Measurements from ENCODE around the gene TIAL1. TPM values are rescaled to one million over a fixed set of nuclear protein-coding genes. Genes with fewer than 3 reads are reported as not detected.

Gene TIAL1
- total and polyA plus RNA-seq, 2 experiments from 2014 or later = 92.6 to 131 TPM

- TF ChIP-seq ZNF462 (CRISPR knock-in tag; IDR thresholded peaks at IDR 0.05) (no peak), ZNF114 (CRISPR knock-in tag; IDR thresholded peaks at IDR 0.05) (no peak), EZH2 (IDR thresholded peaks at IDR 0.05; ENCODE audit: low read depth, unreplicated experiment) (no peak), JUNB (IDR thresholded peaks at IDR 0.05; ENCODE audit: unreplicated experiment) (no peak), EZH2phosphoT487 (IDR thresholded peaks at IDR 0.05; ENCODE audit: unreplicated experiment) (no peak)
Observed at GRCh38 chr10:119526149-119526548, 70.6 kb downstream of the TIAL1 start (continued).

GRCh38 chr10:119525116-119525515 is 71.6 kb downstream of the TIAL1 start:
- H2AFZ ChIP-seq = no peak overlapping the region
- H4K20me1 ChIP-seq (replicated peaks; ENCODE audit: insufficient read depth) = no peaks in the 10 kb centered on the region
- DNase-seq (ENCODE audit: low spot score) (no peak), ATAC-seq (no peak)
- Mint-ChIP-seq H3K27me3 (ENCODE audit: insufficient read depth, low read depth, poor library complexity) (peaks cover 11% of the 10 kb centered on the region), H3K27ac (no peak overlapping the region), H3K9me3 (no peaks in the 10 kb centered on the region), H3K36me3 (ENCODE audit: low read depth) (no peaks in the 10 kb centered on the region), H3K4me3 (no peak overlapping the region), H3K4me1 (peaks cover 3% of the 10 kb centered on the region)
- H3K4me1 ChIP-seq (ENCODE audit: insufficient read depth) = no peaks in the 10 kb centered on the region
- H3K36me3 ChIP-seq (ENCODE audit: insufficient read depth) = no peaks in the 10 kb centered on the region
- no peak overlapping the region for H3K4me3 ChIP-seq
- H3K9me2 ChIP-seq (ENCODE audit: insufficient read depth) = no peaks in the 10 kb centered on the region
- no peak overlapping the region for H3K27ac ChIP-seq (ENCODE audit: low read depth)
- H3F3A ChIP-seq (replicated peaks; ENCODE audit: low read depth) = no peaks in the 10 kb centered on the region
- no peaks in the 10 kb centered on the region for H3K27me3 ChIP-seq (ENCODE audit: insufficient read depth)
- H3K4me2 ChIP-seq = no peak overlapping the region
- H3K79me2 ChIP-seq (replicated peaks; ENCODE audit: insufficient read depth) = no peaks in the 10 kb centered on the region
- TF ChIP-seq ZNF114 (CRISPR knock-in tag; IDR thresholded peaks at IDR 0.05) (no peak), ZNF462 (CRISPR knock-in tag; IDR thresholded peaks at IDR 0.05) (no peak), STAT1 (IDR thresholded peaks at IDR 0.05; ENCODE audit: unreplicated experiment) (no peak), EZH2 (IDR thresholded peaks at IDR 0.05; ENCODE audit: low read depth, unreplicated experiment) (no peak), ETS1 (IDR thresholded peaks at IDR 0.05) (no peak), CREB1 (CRISPR knock-in tag; IDR thresholded peaks at IDR 0.05; ENCODE audit: low read depth) (no peak), NANOG (IDR thresholded peaks at IDR 0.05; ENCODE audit: borderline replicate concordance) (no peak)
